Gastrocnemius medialis (tissue), 4 donors: ENCODE measurements around the gene EYS.

Source experiments
- CTCF ChIP-seq, 5 experiments: fragments of 450-650 bp in 3 of 5; fragments of 200-600 bp in 2 of 5; sonication (generic) in 2 of 5; IDR thresholded peaks in 4 of 5; conservative IDR thresholded peaks in 1 of 5; 1 replicate in 4 of 5; 2 replicates in 1 of 5; pipeline ENCODE4 v1.5.1; 2016 to 2019; ENCODE audit warnings: antibody characterized with exemption in 5 of 5, mild to moderate bottlenecking in 3 of 5, moderate library complexity in 3 of 5
- POLR2A ChIP-seq, 2 donors: fragments of 450-650 bp; IDR thresholded peaks; one replicate each; pipeline ENCODE4 v1.6.1; 2017; ENCODE audit warnings: antibody characterized with exemption in 2 of 2, mild to moderate bottlenecking in 2 of 2, moderate library complexity in 2 of 2

- TF ChIP-seq CTCF (IDR thresholded peaks at IDR 0.05 in 4 of 5, conservative IDR thresholded peaks at IDR 0.05 in 1 of 5) (no peak), POLR2A (IDR thresholded peaks at IDR 0.05) (no peak)
These were observed 1220.3 kb downstream of the EYS start for GRCh38 chr6:64486578-64487351.
